GM23248 (cell line): ENCODE data around the gene LY6G6C. TPM values are rescaled to one million over a fixed set of nuclear protein-coding genes. Genes with fewer than 3 reads are reported as not detected.
"Not testable (repeated sequence)": the region's sequence is repeated elsewhere in the genome, so short reads cannot be mapped to it uniquely, and the experiment has no call there.

Source experiments
- DNase-seq: peaks from one replicate; pipeline ENCODE4 v3.0.0-alpha.2; 2015
- H2AFZ ChIP-seq: fragments of 200-600 bp; sonication (generic); 2 replicates; pipeline ENCODE4 v1.6.1; 2016; ENCODE audit warnings: antibody characterized with exemption
- H3F3A ChIP-seq: fragments of 200-600 bp; sonication (generic); 2 replicates; pipeline ENCODE4 v1.6.1; 2016; ENCODE audit warnings: mild to moderate bottlenecking, antibody characterized with exemption, mixed run types; ENCODE audit not compliant: insufficient read depth
- H3K27ac ChIP-seq: fragments of 200-600 bp; sonication (generic); 2 replicates; pipeline ENCODE4 v1.5.1; 2016; ENCODE audit warnings: mild to moderate bottlenecking
- H3K27me3 ChIP-seq: fragments of 200-600 bp; sonication (generic); replicated peaks from 2 replicates; pipeline ENCODE4 v1.6.1; 2016; ENCODE audit warnings: mild to moderate bottlenecking; ENCODE audit not compliant: insufficient read depth
- H3K36me3 ChIP-seq: fragments of 200-600 bp; sonication (generic); 2 replicates; pipeline ENCODE4 v1.6.1; 2016; ENCODE audit warnings: low read depth, mild to moderate bottlenecking
- H3K4me1 ChIP-seq: fragments of 200-600 bp; sonication (generic); 2 replicates; pipeline ENCODE4 v1.6.1; 2016; ENCODE audit warnings: mild to moderate bottlenecking; ENCODE audit not compliant: insufficient read depth
- H3K4me2 ChIP-seq: fragments of 200-600 bp; sonication (generic); one replicate; pipeline ENCODE4 v1.6.1; 2016; ENCODE audit warnings: mild to moderate bottlenecking; ENCODE audit not compliant: unreplicated experiment
- H3K4me3 ChIP-seq: fragments of 200-600 bp; sonication (generic); 2 replicates; pipeline ENCODE4 v1.5.1; 2016; ENCODE audit warnings: mild to moderate bottlenecking
- H3K79me2 ChIP-seq: fragments of 200-600 bp; sonication (generic); 2 replicates; pipeline ENCODE4 v1.6.1; 2016; ENCODE audit warnings: mild to moderate bottlenecking; ENCODE audit not compliant: insufficient read depth
- H3K9ac ChIP-seq: fragments of 200-600 bp; sonication (generic); 2 replicates; pipeline ENCODE4 v1.6.1; 2016; ENCODE audit warnings: mild to moderate bottlenecking
- H3K9me2 ChIP-seq: fragments of 200-600 bp; sonication (generic); 2 replicates; pipeline ENCODE4 v1.6.1; 2016; ENCODE audit warnings: mixed run types, mild to moderate bottlenecking, moderate library complexity; ENCODE audit not compliant: insufficient read depth
- H3K9me3 ChIP-seq: fragments of 200-600 bp; sonication (generic); one replicate; pipeline ENCODE4 v1.6.1; 2017; ENCODE audit warnings: low read depth
- H4K20me1 ChIP-seq: fragments of 200-600 bp; sonication (generic); 2 replicates; pipeline ENCODE4 v1.6.0; 2016; ENCODE audit not compliant: insufficient read depth
- EZH2 ChIP-seq: fragments of 200-600 bp; sonication (generic); IDR thresholded peaks from 2 replicates; pipeline ENCODE4 v1.6.1; 2018; ENCODE audit warnings: antibody characterized with exemption, mild to moderate bottlenecking; ENCODE audit not compliant: insufficient read depth, poor library complexity, severe bottlenecking
- EZH2phosphoT487 ChIP-seq: fragments of 200-600 bp; sonication (generic); IDR thresholded peaks from 2 replicates; pipeline ENCODE4 v1.6.1; 2018; ENCODE audit warnings: antibody characterized with exemption, moderate library complexity, mild to moderate bottlenecking, low read depth; ENCODE audit not compliant: insufficient read depth
- WGBS, 2 experiments: methylation state at CpG; one replicate each; pipeline ENCODE4 v1.1.6; 2015 to 2017; ENCODE audit warnings: low lambda C conversion rate in 2 of 2, low coverage in 1 of 2; ENCODE audit errors: missing lambda C conversion rate in 2 of 2; 5-methylcytosine and 5-hydroxymethylcytosine counted together
- in situ Hi-C: fragments of 300-500 bp; cut with MboI; formaldehyde crosslinking; loops from 2 replicates; pipeline ENCODE4 v1.15.0; 2020
- polyA plus RNA-seq: library from polyadenylated mRNA; unstranded; fragments of >200 nt; fragmentation: Nextera tagmentation; extraction: Ambion mirVana; gene quantifications from 2 replicates; pipeline ENCODE4 v1.2.1, GENCODE V29; 2016
- total RNA-seq: library from RNA; depleted of rRNA; stranded (reverse); fragments of >200 nt; shearing (Covaris generic); gene quantifications from 2 replicates; pipeline ENCODE4 v1.2.3, GENCODE V29; 2014

LY6G6C gene
- total and polyA plus RNA-seq, 2 experiments from 2014 or later = not detected

DNA sequence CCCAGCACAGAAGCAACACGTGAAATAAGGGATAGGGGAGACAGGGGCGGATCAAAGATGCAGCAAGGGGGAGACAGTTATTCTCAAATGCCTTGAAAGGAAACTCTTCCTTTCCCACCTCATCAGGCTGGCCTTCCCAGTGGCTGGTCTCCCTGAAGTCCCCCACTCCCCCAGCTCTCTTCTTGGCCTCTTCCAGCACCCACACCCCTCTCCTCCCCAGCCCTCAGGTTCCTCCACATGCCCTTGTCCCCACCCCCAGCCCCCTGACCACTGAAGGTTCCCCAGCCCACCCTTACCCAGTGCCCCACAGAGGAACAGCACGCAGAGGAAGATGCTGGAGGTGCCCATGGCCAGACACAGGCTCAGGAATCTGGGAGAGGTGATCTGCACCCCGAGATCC is 8.1 kb downstream of the LY6G6C start:
- Histone ChIP-seq H3F3A (no peaks in the 10 kb centered on the region), H3K36me3 (no peaks in the 10 kb centered on the region), H3K9me2 (no peaks in the 10 kb centered on the region), H3K27me3 (no peaks in the 10 kb centered on the region), H3K9ac (no peak overlapping the region), H3K4me1 (no peaks in the 10 kb centered on the region), H3K4me3 (no peak overlapping the region), H3K27ac (no peak overlapping the region), H3K79me2 (no peaks in the 10 kb centered on the region), H3K9me3 (no peaks in the 10 kb centered on the region), H4K20me1 (no peaks in the 10 kb centered on the region), H3K4me2 (no peak overlapping the region), H2AFZ (no peak overlapping the region)
- no peak for DNase-seq
- no peak for TF ChIP-seq EZH2phosphoT487
- no peak for TF ChIP-seq EZH2
- in situ Hi-C loops = no loop called here
- WGBS, 2 experiments = 68 to 78% methylated on average over 4 of the region's 4 CpGs

DNA sequence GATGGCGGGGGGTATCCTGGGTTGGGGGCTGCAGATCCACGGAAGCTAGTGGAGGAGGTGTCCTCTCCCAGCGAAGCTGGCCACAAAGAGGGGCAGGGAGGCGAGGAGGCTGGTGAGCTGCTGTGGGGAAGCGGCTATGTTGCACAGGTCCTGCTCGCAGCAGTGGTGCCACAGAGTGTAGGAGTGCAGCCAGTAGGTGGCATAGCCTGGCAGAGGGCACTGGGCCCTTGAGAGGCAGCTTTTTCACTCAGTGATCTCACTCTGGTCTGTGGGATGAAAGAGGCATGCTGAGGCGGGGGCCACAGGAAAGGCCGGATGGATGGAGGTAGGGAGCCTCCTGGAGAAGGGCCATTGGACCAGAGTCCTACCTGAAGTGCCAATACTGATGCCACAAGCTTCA is 9.2 kb downstream of the LY6G6C start:
- no peak for DNase-seq
- H3K36me3 ChIP-seq = no peaks in the 10 kb centered on the region
- H3K9ac ChIP-seq = no peak overlapping the region
- H2AFZ ChIP-seq = no peak overlapping the region
- no peaks in the 10 kb centered on the region for H3F3A ChIP-seq
- H3K4me1 ChIP-seq = no peaks in the 10 kb centered on the region
- H3K9me2 ChIP-seq = no peaks in the 10 kb centered on the region
- no peaks in the 10 kb centered on the region for H3K27me3 ChIP-seq
- no peaks in the 10 kb centered on the region for H4K20me1 ChIP-seq
- no peaks in the 10 kb centered on the region for H3K79me2 ChIP-seq
- in situ Hi-C loops = no loop called here
- no peaks in the 10 kb centered on the region for H3K9me3 ChIP-seq
- 77 to 83% methylated on average over 8 of the region's 8 CpGs for WGBS, 2 experiments
- H3K4me2 ChIP-seq = no peak overlapping the region
- H3K4me3 ChIP-seq = no peak overlapping the region
- TF ChIP-seq EZH2phosphoT487 (no peak), EZH2 (no peak)
- H3K27ac ChIP-seq = no peak overlapping the region

DNA sequence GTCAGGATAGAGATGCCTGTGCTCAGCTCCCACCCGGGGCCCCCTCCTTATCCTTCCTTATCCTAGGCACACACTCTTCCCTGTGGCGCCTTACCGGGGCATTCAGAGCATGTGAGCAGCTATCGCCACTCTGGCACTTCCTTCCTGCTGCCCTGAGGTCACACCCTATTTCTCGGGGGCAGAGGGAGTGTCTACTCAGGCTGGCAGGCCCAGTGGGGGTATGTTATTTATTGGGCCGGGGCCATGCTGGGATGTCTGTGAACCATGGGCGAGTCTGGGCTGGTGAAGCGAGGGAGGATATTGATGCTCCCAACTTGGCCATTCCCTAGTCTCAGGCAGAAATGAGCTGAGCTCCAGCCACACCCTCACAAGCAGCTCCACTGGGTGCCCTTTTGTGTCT is 10.3 kb downstream of the LY6G6C start:
- H4K20me1 ChIP-seq = no peaks in the 10 kb centered on the region
- no peaks in the 10 kb centered on the region for H3K9me3 ChIP-seq
- H3K27me3 ChIP-seq = no peaks in the 10 kb centered on the region
- no peak overlapping the region for H2AFZ ChIP-seq
- H3F3A ChIP-seq = no peaks in the 10 kb centered on the region
- no peak for DNase-seq
- H3K79me2 ChIP-seq = no peaks in the 10 kb centered on the region
- H3K4me1 ChIP-seq = no peaks in the 10 kb centered on the region
- H3K9ac ChIP-seq = no peak overlapping the region
- 64 to 72% methylated on average over 7 to 8 of the region's 8 CpGs for WGBS, 2 experiments
- no peak overlapping the region for H3K4me3 ChIP-seq
- H3K36me3 ChIP-seq = no peaks in the 10 kb centered on the region
- H3K9me2 ChIP-seq = no peaks in the 10 kb centered on the region
- no peak overlapping the region for H3K27ac ChIP-seq
- in situ Hi-C loops = no loop called here
- H3K4me2 ChIP-seq = no peak overlapping the region
- TF ChIP-seq EZH2phosphoT487 (no peak), EZH2 (no peak)

DNA sequence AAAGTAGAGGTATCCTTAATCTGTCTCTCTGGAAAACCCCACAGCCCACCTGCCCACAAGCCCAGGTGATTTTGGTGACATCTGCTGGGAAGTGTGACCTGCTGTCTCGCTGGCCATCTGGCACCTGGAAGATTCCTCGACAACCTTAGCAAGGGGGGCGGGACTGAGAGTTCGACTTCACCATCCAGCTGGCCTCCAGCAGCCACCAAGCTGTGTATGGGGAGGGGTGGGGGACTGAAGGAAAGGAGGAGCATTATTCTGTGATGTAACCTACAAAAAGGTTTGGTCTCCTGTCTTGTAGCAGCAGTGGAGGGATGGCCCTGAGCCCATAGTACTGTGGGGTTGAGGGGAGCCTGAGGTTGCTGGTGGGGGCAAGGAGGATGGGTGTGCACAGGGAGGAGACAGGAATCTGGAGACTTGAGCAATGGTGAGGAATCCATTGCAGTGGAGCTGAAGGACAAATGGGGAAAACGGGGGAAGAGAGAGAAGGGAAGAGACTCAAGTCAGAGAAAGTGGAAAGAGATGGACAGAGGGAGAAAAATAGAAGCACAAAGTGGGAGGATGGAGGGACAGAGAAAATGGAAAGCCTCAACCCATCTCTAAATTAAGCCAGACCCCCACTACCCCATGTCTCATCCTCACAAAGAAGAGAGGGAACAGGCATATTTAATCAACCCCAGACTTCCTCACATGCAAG is 10.9 kb downstream of the LY6G6C start:
- H3K27ac ChIP-seq = no peak overlapping the region
- WGBS, 2 experiments = 26 to 31% methylated on average over 4 to 5 of the region's 5 CpGs
- no peaks in the 10 kb centered on the region for H3K9me3 ChIP-seq
- no peaks in the 10 kb centered on the region for H4K20me1 ChIP-seq
- H3K36me3 ChIP-seq = no peaks in the 10 kb centered on the region
- H2AFZ ChIP-seq = no peak overlapping the region
- no peaks in the 10 kb centered on the region for H3F3A ChIP-seq
- H3K27me3 ChIP-seq = no peaks in the 10 kb centered on the region
- H3K4me1 ChIP-seq = no peaks in the 10 kb centered on the region
- H3K4me3 ChIP-seq = no peak overlapping the region
- H3K9ac ChIP-seq = no peak overlapping the region
- TF ChIP-seq EZH2phosphoT487 = no peak
- no peak for TF ChIP-seq EZH2
- no peak overlapping the region for H3K4me2 ChIP-seq
- H3K9me2 ChIP-seq = no peaks in the 10 kb centered on the region
- H3K79me2 ChIP-seq = no peaks in the 10 kb centered on the region
- in situ Hi-C loops = no loop called here
- no peak for DNase-seq

DNA sequence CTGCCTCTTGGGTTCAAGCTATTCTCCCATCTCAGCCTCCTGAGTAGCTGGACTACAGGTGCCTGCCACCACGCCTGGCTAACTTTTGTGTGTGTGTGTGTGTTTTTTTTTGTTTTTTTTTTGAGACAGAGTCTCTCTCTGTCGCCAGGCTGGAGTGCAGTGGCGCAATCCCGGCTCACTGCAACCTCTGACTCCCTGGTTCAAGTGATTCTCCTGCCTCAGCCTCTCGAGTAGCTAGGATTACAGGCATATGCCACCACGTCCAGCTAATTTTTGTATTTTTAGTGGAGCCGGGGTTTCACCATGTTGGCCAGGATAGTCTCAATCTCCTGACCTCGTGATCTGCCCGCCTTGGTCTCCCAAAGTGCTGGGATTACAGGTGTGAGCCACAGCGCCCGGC is 12.4 kb downstream of the LY6G6C start:
- H3K27me3 ChIP-seq, H3K9me2 ChIP-seq, H3F3A ChIP-seq, H3K9me3 ChIP-seq, H3K36me3 ChIP-seq, DNase-seq, H3K27ac ChIP-seq, H2AFZ ChIP-seq, H3K4me1 ChIP-seq, H3K4me2 ChIP-seq, H4K20me1 ChIP-seq, H3K9ac ChIP-seq, in situ Hi-C loops, H3K79me2 ChIP-seq, H3K4me3 ChIP-seq: not testable (repeated sequence)
- WGBS, 2 experiments = 76 to 82% methylated on average over 11 of the region's 11 CpGs
